ENCODE results near the gene PPM1J.

Gene PPM1J

GRCh38 chr1:112715264-112716053 is at the start of gene PPM1J:
TSS of gene PPM1J (minus strand) at chr1:112715332. CDS start at chr1:112715301, 31 bp downstream.
- H3K36me3 ChIP-seq (ENCODE audit: insufficient read depth, low read length) = no peaks in the 10 kb centered on the region
- no peaks in the 10 kb centered on the region for H3K27me3 ChIP-seq (ENCODE audit: insufficient read depth, low read length)
- TF ChIP-seq EZH2 (IDR thresholded peaks at IDR 0.05; ENCODE audit: borderline replicate concordance, low read length) (no peak), CTCF (IDR thresholded peaks at IDR 0.05; ENCODE audit: low read length) (no peak)
- no peak within 1 kb of the TSS for H2AFZ ChIP-seq (ENCODE audit: low read length)
- H3K9ac ChIP-seq (ENCODE audit: low read length) = peak within 1 kb of the TSS; percentile 50; the same call in 1 of the 2 replicates
- H4K20me1 ChIP-seq (ENCODE audit: insufficient read depth, low read length) = no peaks in the 10 kb centered on the region
- peak within 1 kb of the TSS; percentile 65 for H3K4me2 ChIP-seq (ENCODE audit: low read length)
- no peak within 1 kb of the TSS for H3K27ac ChIP-seq (ENCODE audit: low read depth, low read length, poor library complexity, severe bottlenecking)
- H3K79me2 ChIP-seq (ENCODE audit: insufficient read depth, low read length) = no peaks in the 10 kb centered on the region
- H3F3A ChIP-seq (ENCODE audit: insufficient read depth, low read length) = no peaks in the 10 kb centered on the region
- H3K4me3 ChIP-seq (ENCODE audit: low read depth, low read length, poor library complexity, severe bottlenecking) = peak within 1 kb of the TSS; percentile 52
- no peaks in the 10 kb centered on the region for H3K9me3 ChIP-seq (ENCODE audit: low read length)
- H3K4me1 ChIP-seq (ENCODE audit: insufficient read depth, low read length, severe bottlenecking) = peaks cover 24% of the 10 kb centered on the region
- H3K9me2 ChIP-seq (ENCODE audit: low read depth, low read length) = no peaks in the 10 kb centered on the region

GRCh38 chr1:112762541-112763500 is 47.7 kb upstream of the PPM1J start:
- Histone ChIP-seq H2AFZ (ENCODE audit: low read length) (no peak overlapping the region), H3K4me2 (ENCODE audit: low read length) (no peak overlapping the region)
- TF ChIP-seq EZH2 (IDR thresholded peaks at IDR 0.05; ENCODE audit: borderline replicate concordance, low read length) = no peak
- no peak for TF ChIP-seq CTCF (IDR thresholded peaks at IDR 0.05; ENCODE audit: low read length)

GRCh38 chr1:112761714-112762480 is 46.8 kb upstream of the PPM1J start:
- Histone ChIP-seq H3K36me3 (ENCODE audit: insufficient read depth, low read length) (no peaks in the 10 kb centered on the region), H3K9me3 (ENCODE audit: low read length) (no peaks in the 10 kb centered on the region), H3K9ac (ENCODE audit: low read length) (no peak overlapping the region), H3F3A (ENCODE audit: insufficient read depth, low read length) (no peaks in the 10 kb centered on the region), H3K4me1 (ENCODE audit: insufficient read depth, low read length, severe bottlenecking) (no peaks in the 10 kb centered on the region), H2AFZ (ENCODE audit: low read length) (no peak overlapping the region), H3K9me2 (ENCODE audit: low read depth, low read length) (no peaks in the 10 kb centered on the region), H3K27me3 (ENCODE audit: insufficient read depth, low read length) (no peaks in the 10 kb centered on the region), H4K20me1 (ENCODE audit: insufficient read depth, low read length) (no peaks in the 10 kb centered on the region), H3K27ac (ENCODE audit: low read depth, low read length, poor library complexity, severe bottlenecking) (no peak overlapping the region), H3K4me3 (ENCODE audit: low read depth, low read length, poor library complexity, severe bottlenecking) (no peak overlapping the region), H3K4me2 (ENCODE audit: low read length) (no peak overlapping the region), H3K79me2 (ENCODE audit: insufficient read depth, low read length) (no peaks in the 10 kb centered on the region)
- TF ChIP-seq EZH2 (IDR thresholded peaks at IDR 0.05; ENCODE audit: borderline replicate concordance, low read length) = no peak
- no peak for TF ChIP-seq CTCF (IDR thresholded peaks at IDR 0.05; ENCODE audit: low read length)

More at GRCh38 chr1:112762541-112763500, 47.7 kb upstream of the PPM1J start:
- H3K4me3 ChIP-seq (ENCODE audit: low read depth, low read length, poor library complexity, severe bottlenecking) = no peak overlapping the region
- H3K9ac ChIP-seq (ENCODE audit: low read length) = no peak overlapping the region
- no peaks in the 10 kb centered on the region for H4K20me1 ChIP-seq (ENCODE audit: insufficient read depth, low read length)
- H3K27ac ChIP-seq (ENCODE audit: low read depth, low read length, poor library complexity, severe bottlenecking) = no peak overlapping the region
- no peaks in the 10 kb centered on the region for H3K9me3 ChIP-seq (ENCODE audit: low read length)
- no peaks in the 10 kb centered on the region for H3K4me1 ChIP-seq (ENCODE audit: insufficient read depth, low read length, severe bottlenecking)
- no peaks in the 10 kb centered on the region for H3K27me3 ChIP-seq (ENCODE audit: insufficient read depth, low read length)
- no peaks in the 10 kb centered on the region for H3F3A ChIP-seq (ENCODE audit: insufficient read depth, low read length)
- no peaks in the 10 kb centered on the region for H3K9me2 ChIP-seq (ENCODE audit: low read depth, low read length)
- no peaks in the 10 kb centered on the region for H3K36me3 ChIP-seq (ENCODE audit: insufficient read depth, low read length)
- no peaks in the 10 kb centered on the region for H3K79me2 ChIP-seq (ENCODE audit: insufficient read depth, low read length)
